ENCODE measurements around the gene CLEC2A. TPM values are rescaled to one million over a fixed set of nuclear protein-coding genes. Genes with fewer than 3 reads are reported as not detected.
"Not testable (repeated sequence)": the region's sequence is repeated elsewhere in the genome, so short reads cannot be mapped to it uniquely, and the experiment has no call there.

CLEC2A gene
- total RNA-seq, 3 donors from 2014 or later: not detected

DNA sequence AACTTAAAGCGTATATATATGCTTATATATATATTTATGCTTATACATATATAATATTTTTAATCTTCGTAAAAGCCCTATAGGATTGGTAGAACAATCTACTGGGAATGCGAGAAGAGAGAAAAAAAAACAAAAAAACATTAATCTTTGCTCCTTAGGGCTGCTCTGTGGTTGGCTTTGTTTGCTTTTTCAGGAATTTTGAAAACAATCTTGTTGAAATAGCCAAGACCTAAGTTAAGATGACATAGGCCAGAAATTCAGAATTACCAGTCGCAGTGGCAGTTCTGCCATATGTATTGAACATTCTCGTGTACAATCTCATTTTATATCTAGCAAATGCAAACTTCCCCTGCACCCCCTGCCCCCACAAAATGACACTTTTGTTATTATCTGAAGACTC lies 50.2 kb downstream of the CLEC2A start:
- Mint-ChIP-seq H3K4me1 (ENCODE audit: low read depth) (peaks cover 2% of the 10 kb centered on the region), H3K4me3 (no peak overlapping the region), H3K9me3 (no peaks in the 10 kb centered on the region), H3K36me3 (ENCODE audit: insufficient read depth) (no peaks in the 10 kb centered on the region), H3K27me3 (ENCODE audit: low read depth) (no peaks in the 10 kb centered on the region)
- ATAC-seq (no peak), DNase-seq (no peak)

DNA sequence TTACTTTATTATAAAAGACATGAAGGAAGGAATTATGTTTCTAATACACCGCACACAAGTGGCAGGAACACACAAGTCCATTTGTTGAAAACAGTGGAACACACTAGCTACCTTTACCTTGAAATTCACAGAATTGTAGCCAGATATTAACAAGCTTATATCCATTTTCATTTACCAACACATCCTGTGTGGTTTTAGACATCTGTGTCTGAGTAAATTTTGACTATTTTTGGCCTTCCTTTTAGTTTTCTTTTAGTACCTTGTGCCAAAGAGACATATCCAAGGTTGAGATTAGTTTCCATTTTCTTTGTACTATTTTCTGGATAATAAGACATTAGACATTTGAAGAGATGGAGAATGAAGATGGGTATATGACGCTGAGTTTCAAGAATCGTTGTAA lies 50.9 kb downstream of the CLEC2A start, which contains the start of gene KLRF2:
TSS of gene KLRF2 (plus strand) at position 244 of the 400 bp plus-strand sequence. CDS start at position 351, 107 bp downstream.
- DNase-seq (no peak), ATAC-seq (no peak)
- H3K36me3 Mint-ChIP-seq (ENCODE audit: insufficient read depth): no peaks in the 10 kb centered on the region
- no peak within 1 kb of the TSS for H3K4me3 Mint-ChIP-seq
- H3K27me3 Mint-ChIP-seq (ENCODE audit: low read depth): no peaks in the 10 kb centered on the region
- H3K9me3 Mint-ChIP-seq: no peaks in the 10 kb centered on the region
- H3K4me1 Mint-ChIP-seq (ENCODE audit: low read depth): peaks cover 2% of the 10 kb centered on the region

DNA sequence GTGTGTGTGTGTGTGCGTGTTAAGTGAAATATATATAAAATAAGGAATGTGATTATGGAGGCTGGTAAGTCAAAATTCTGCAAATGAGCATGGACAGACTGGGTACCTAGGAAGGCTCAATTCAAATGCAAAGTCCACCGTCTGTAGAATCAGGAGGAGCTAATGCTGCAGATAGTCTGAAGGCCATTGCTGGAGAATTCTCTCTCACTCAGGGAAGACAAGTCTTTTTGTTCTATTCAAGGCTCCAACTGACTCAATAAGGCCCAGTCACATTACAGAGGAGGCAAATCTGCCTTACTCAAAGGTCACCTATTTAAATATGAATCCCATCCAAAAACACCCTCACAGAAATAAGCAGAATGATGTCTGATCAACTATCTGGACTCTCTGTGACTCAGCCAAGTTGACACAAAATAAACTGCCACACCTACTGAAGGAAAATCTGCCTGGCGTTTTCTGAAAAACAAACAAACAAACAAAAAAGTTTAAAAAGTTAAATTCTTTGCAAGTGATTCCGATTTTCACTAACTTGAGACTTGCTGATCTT lies 51.6 kb downstream of the CLEC2A start:
- Mint-ChIP-seq H3K27me3 (ENCODE audit: low read depth) (no peaks in the 10 kb centered on the region), H3K36me3 (ENCODE audit: insufficient read depth) (no peaks in the 10 kb centered on the region), H3K4me3 (no peak overlapping the region), H3K9me3 (no peaks in the 10 kb centered on the region), H3K4me1 (ENCODE audit: low read depth) (peaks cover 2% of the 10 kb centered on the region)
- ATAC-seq: no peak
- no peak for DNase-seq

DNA sequence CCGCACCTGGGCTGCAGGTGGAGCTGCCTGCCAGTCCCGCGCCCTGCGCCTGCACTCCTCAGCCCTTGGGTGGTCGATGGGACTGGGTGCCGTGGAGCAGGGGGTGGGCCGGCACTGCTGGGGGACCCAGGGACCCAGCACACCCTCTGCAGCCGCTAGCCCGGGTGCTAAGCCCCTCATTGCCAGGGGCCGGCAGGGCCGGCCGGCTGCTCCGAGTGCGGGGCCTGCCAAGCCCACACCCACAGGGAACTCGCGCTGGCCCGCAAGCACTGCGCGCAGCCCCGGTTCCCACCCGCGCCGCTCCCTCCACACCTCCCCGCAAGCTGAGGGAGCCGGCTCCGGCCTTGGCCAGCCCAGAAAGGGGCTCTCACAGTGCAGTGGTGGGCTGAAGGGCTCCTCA lies 56.0 kb downstream of the CLEC2A start:
- H3K4me1 Mint-ChIP-seq (ENCODE audit: low read depth); ATAC-seq; H3K9me3 Mint-ChIP-seq; DNase-seq; H3K4me3 Mint-ChIP-seq; H3K27me3 Mint-ChIP-seq (ENCODE audit: low read depth); H3K36me3 Mint-ChIP-seq (ENCODE audit: insufficient read depth): not testable (repeated sequence)

DNA sequence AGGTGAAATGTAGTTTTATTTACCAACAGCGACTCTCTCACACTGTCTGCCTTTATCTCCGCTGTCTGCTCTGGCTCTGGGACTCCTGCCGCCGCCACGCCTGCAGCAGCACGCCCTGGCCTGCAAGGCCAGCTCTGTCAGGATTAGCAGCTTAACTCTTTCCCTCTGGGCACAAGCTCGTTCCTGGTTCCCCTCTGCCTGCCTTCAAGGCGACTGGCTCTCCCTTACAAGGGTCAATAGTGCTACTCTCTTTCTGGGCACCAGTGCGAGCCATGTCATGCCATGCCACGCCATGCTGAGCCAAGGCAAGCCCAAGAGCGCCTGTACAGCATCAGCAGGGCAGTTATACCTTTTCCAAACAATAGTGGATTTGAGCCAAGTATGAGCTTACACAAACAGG lies 59.4 kb downstream of the CLEC2A start:
- Mint-ChIP-seq H3K9me3 (no peaks in the 10 kb centered on the region), H3K27me3 (ENCODE audit: low read depth) (no peaks in the 10 kb centered on the region), H3K4me3 (no peak overlapping the region)

DNA sequence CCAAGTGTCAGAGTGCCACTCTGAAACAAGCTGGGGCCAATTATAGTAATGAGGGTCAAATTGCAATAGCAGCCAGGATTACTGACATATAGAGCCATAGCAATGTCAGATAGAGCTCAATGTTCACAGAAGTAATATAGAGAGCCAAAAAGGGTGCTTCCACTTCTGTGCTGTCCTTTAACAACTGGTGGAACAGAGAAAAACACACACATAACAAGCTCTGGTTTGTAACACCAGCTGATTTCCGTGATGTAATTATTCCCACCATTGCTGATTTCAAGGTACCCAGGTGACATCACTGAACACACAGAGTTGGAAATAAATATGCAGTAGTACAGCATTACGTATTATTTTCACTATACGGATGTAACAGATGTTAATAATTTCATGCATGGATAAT lies 60.0 kb downstream of the CLEC2A start:
- Mint-ChIP-seq H3K4me3 (no peak overlapping the region), H3K9me3 (no peaks in the 10 kb centered on the region), H3K36me3 (ENCODE audit: insufficient read depth) (peaks cover 2% of the 10 kb centered on the region), H3K27me3 (ENCODE audit: low read depth) (no peaks in the 10 kb centered on the region), H3K4me1 (ENCODE audit: low read depth) (peaks cover 17% of the 10 kb centered on the region)
- ATAC-seq (no peak), DNase-seq (no peak)

More for the DNA sequence above, 59.4 kb downstream of the CLEC2A start:
- peaks cover 17% of the 10 kb centered on the region for H3K4me1 Mint-ChIP-seq (ENCODE audit: low read depth)
- no peak for DNase-seq
- no peak for ATAC-seq
- H3K36me3 Mint-ChIP-seq (ENCODE audit: insufficient read depth): no peaks in the 10 kb centered on the region

DNA sequence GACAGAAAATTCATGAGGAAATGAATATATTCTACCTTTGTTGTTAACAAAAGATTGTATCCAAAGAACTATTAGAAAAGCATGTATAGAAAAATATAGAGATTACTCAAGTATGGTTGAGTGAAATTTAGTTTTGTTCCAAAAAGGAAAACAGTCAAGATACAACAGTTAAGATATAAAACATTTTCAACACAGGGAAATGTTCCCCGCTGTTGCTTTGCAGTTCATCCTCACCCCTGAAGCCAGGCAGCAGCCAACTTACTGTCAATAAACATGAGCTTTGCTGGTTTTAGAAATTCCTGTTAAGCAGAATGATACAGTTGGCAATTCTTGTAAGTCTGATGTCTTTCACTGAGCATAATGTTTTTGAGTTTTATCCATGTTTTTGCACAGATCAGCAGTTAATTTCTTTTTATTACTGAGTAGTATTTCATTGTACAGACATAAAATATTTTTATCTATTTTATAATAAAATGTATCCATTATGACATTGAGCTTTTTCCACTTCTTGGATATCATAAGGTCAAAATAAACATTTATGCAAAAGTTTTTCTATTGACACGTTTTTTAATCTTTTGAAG lies 61.8 kb downstream of the CLEC2A start:
- Mint-ChIP-seq H3K36me3 (ENCODE audit: insufficient read depth) (peaks cover 2% of the 10 kb centered on the region), H3K27me3 (ENCODE audit: low read depth) (no peaks in the 10 kb centered on the region), H3K9me3 (no peaks in the 10 kb centered on the region), H3K4me3 (peak overlapping the region; percentile 91), H3K4me1 (ENCODE audit: low read depth) (peaks cover 23% of the 10 kb centered on the region)
- DNase-seq (no peak), ATAC-seq (no peak)

DNA sequence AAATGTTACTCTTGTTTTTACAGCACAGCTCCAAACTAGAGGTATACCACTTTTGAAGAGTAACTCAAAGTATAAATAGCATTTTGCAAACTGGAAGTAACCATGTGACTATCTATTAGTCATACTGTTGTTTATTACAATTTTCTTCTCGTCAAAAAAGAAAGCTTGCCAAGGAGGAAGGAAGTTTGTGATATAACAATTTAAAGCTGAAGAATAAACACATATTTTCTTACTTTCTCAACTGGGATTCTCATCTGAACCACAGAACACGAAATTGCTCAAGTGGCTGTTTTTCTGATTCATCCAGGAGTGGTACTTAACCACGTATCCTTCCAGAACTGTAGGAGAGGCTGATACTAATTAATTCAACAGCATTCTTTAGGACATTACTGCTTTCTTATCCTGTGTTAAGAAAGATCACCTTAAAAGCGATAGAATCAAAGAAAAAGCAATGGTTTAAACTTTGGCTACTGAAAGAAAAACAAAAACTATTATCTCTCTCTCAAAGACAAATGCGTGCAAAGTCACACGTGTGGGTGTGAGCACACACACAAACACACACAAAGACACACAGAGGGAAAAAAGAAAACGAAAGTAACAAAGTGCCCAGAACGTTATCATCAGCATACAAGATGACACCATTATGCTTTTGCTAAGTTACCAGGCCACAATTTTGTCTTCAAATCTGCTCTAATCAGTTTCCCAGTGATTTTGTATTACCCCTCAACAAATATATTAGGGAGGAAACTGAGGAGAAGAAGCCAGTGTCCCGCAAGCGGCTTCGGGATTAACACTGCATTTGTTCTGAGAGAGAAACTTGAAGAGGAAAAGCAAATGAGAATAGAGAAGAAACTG lies 62.6 kb downstream of the CLEC2A start, which contains the start of gene CLEC2B:
TSS of gene CLEC2B (minus strand) at position 48 of the 855 bp plus-strand sequence.
- no peak for DNase-seq
- Mint-ChIP-seq H3K27me3 (ENCODE audit: low read depth) (no peaks in the 10 kb centered on the region), H3K4me1 (ENCODE audit: low read depth) (peaks cover 29% of the 10 kb centered on the region), H3K36me3 (ENCODE audit: insufficient read depth) (peaks cover 2% of the 10 kb centered on the region), H3K9me3 (no peaks in the 10 kb centered on the region), H3K4me3 (peak within 1 kb of the TSS; percentile 91)
- peak; percentile 70 to 76 for ATAC-seq

DNA sequence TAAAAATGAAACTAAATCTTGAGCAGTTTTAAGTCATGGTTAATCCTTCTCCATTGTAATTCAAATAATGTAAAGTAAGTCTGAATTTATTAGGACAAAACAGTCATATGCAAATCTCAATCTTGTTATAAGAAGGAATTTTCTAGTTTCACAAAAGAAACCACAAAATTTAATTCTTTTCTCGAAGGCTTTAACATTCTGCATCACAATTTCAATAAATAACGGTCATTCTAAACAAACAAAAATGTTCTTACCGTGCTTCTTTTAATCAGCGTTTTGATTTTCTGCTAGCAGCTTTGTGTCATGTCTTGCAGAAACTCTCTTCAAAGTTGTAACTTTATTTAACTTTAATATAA lies 63.2 kb downstream of the CLEC2A start:
- ATAC-seq: no peak
- Mint-ChIP-seq H3K36me3 (ENCODE audit: insufficient read depth) (peaks cover 6% of the 10 kb centered on the region), H3K9me3 (peaks cover under 1% of the 10 kb centered on the region), H3K4me1 (ENCODE audit: low read depth) (peaks cover 34% of the 10 kb centered on the region), H3K27me3 (ENCODE audit: low read depth) (no peaks in the 10 kb centered on the region), H3K4me3 (peak overlapping the region; percentile 91)
- no peak for DNase-seq

DNA sequence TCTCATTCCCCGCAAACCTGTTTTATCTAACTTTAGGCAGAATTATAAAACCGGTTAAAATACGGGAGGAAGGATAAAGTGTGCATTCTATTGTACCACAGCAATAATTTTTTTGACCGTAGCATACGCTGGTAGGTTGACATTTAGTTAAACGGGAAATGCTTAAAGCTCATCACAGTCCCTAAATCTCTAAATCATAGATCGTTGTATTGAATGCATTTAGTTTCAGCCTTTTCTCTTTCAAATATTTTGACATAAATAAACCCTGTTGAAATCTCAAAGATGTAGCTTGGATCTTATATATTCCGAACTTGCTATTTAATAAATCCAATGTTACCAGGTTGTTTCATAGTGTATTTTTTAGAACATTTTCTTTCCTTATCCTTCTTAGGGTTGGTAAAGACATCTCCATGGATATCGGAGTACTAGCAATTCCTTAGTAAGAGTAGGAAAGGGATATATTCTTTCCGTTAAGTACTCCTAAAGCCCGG lies 63.8 kb downstream of the CLEC2A start:
- H3K4me1 Mint-ChIP-seq (ENCODE audit: low read depth): peaks cover 40% of the 10 kb centered on the region
- peaks cover 6% of the 10 kb centered on the region for H3K9me3 Mint-ChIP-seq
- DNase-seq: no peak
- H3K27me3 Mint-ChIP-seq (ENCODE audit: low read depth): no peaks in the 10 kb centered on the region
- ATAC-seq: no peak
- peaks cover 12% of the 10 kb centered on the region for H3K36me3 Mint-ChIP-seq (ENCODE audit: insufficient read depth)
- H3K4me3 Mint-ChIP-seq: peak overlapping the region; percentile 91

DNA sequence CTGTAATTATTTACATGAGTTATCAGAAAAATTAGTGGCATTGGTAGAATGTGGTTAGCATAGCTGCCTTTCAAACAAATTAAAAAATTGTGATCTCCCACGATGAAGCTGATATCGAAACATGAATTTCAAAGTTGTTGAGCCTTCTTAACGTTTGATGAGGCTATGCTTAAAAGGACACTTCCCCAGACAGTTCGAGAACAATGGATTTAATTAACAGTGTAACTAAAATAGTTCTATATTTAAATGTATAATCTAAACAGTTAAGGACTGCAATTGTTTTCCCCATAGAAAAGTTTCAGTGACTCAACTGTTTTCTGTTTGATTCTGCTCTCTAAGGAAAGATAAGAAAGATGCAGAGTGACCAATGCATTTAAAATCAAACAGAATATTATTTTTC lies 64.6 kb downstream of the CLEC2A start:
- H3K27me3 Mint-ChIP-seq (ENCODE audit: low read depth): no peaks in the 10 kb centered on the region
- ATAC-seq (no peak), DNase-seq (no peak)
- peaks cover 10% of the 10 kb centered on the region for H3K9me3 Mint-ChIP-seq
- H3K4me3 Mint-ChIP-seq: peak overlapping the region; percentile 85
- H3K36me3 Mint-ChIP-seq (ENCODE audit: insufficient read depth): peaks cover 20% of the 10 kb centered on the region
- peaks cover 48% of the 10 kb centered on the region for H3K4me1 Mint-ChIP-seq (ENCODE audit: low read depth)

DNA sequence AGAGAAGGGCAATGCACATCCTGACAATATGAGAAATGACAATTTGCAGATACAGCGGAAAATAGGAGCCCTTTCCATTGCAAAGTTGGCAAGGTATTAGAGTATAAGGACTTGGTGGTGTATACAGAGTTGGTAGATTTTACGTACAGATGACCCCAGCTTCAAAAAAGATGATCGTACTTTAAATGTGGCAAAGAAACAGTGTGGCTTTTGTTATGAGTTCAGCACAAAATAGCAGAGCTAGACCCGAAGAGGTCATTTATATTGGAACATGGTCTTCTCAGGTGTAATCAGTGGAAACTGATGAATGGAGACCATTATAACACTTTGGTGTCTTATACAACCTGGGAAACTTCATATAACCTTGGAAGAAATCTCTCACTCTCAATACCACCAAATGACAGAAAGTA lies 65.3 kb downstream of the CLEC2A start:
- H3K4me1 Mint-ChIP-seq (ENCODE audit: low read depth): peaks cover 52% of the 10 kb centered on the region
- H3K27me3 Mint-ChIP-seq (ENCODE audit: low read depth): no peaks in the 10 kb centered on the region
- peaks cover 21% of the 10 kb centered on the region for H3K36me3 Mint-ChIP-seq (ENCODE audit: insufficient read depth)
- peaks cover 10% of the 10 kb centered on the region for H3K9me3 Mint-ChIP-seq
- ATAC-seq (no peak), DNase-seq (no peak)
- H3K4me3 Mint-ChIP-seq: peak overlapping the region; percentile 85

DNA sequence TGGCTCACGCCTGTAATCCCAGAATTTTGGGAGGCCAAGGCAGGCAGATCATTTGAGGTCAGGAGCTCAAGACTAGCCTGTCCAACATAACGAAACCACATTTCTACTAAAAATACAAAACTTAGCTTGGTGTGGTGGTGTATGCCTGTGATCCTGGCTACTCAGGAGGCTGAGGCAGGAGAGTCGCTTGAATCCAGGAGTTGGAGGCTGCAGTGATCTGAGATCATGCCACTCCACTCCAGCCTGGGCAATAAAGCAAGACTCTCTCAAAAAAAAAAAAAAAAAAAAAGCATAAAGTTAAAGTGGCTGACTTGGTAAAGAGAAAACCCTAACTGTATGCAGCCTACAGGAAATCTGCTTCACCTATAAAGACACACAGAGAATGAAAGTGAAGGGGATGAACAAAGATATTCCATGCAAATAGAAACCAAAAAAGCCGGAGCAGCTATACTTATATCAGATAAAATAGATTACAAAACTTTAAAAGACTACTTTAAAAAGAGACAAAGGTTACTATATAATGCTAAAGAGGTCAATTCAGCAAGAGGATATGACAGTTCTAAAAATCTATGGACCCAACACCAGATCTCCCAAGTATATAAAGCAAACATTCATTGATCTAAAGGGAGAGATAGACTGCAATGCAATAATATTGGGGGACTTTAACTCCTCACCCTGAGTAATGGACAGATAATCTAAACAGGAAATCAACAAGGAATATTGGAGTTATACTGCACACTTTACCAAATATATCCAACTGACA lies 67.1 kb downstream of the CLEC2A start:
- no peak for DNase-seq
- peaks cover 51% of the 10 kb centered on the region for H3K4me1 Mint-ChIP-seq (ENCODE audit: low read depth)
- peak; percentile 36 to 56 for ATAC-seq
- H3K36me3 Mint-ChIP-seq (ENCODE audit: insufficient read depth): peaks cover 25% of the 10 kb centered on the region
- H3K9me3 Mint-ChIP-seq: peaks cover 10% of the 10 kb centered on the region
- peak overlapping the region; percentile 77 for H3K4me3 Mint-ChIP-seq
- no peaks in the 10 kb centered on the region for H3K27me3 Mint-ChIP-seq (ENCODE audit: low read depth)
